Stimulated activated memory B cell treated with anti-CD40 and anti-IgM and Interleukin-4, amounts not matched to agents 10 μg/mL and 1 μg/mL and 100 μg/mL, for 72 hours (primary cell): Measurements from ENCODE around the gene WWOX.

Experiments
- ATAC-seq: fragments of 150-1000 bp; cut with Tn5 transposase; 2 replicates; pipeline ENCODE4 v1.10.0; 2021
- H3K27ac Mint-ChIP-seq: one replicate; pipeline ENCODE4 v1.8.0; 2022; ENCODE audit warnings: mild to moderate bottlenecking, mixed read lengths
- H3K27me3 Mint-ChIP-seq: one replicate; pipeline ENCODE4 v1.8.0; 2022; ENCODE audit warnings: mixed read lengths
- H3K36me3 Mint-ChIP-seq: one replicate; pipeline ENCODE4 v1.8.0; 2022; ENCODE audit warnings: mixed read lengths
- H3K4me1 Mint-ChIP-seq: one replicate; pipeline ENCODE4 v1.8.0; 2022; ENCODE audit warnings: mixed read lengths
- H3K4me3 Mint-ChIP-seq: one replicate; pipeline ENCODE4 v1.8.0; 2022; ENCODE audit warnings: mild to moderate bottlenecking, moderate library complexity, mixed read lengths
- H3K9me3 Mint-ChIP-seq: one replicate; pipeline ENCODE4 v1.8.0; 2022; ENCODE audit warnings: mixed read lengths

The WWOX gene

DNA sequence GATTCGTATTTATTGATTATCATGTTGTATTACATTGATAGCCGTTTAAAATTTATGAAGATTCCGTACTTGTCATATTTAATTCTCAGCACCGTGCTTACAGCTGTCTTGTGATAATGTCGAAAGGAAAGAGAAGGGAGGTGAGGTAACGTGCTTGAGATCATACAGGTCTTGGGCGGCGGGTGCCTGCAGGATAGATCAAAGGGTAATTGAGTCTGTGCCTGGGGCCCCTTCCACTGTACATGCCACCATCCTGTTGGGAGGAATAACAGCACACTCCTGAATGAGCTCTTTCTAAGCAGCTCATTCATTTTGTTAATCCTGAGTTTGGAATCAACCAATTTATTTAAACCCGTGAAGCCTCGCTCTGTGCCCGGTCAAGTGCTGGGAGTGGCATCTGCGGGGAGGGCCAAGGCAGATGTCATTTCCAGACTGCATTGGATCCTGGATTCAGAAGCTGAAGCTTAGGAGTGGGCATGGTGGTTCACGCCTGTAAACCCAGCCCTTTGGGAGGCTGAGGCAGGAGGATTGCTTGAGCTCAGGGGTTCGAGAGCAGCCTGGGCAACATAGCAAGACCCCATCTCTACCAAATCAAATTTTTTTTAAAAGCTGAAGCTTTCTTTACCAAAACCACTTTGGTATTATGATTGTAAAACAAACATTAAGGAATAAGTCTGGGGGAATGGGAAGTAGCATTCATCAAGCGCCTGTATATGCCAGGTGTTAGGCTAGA lies 25.8 kb downstream of the WWOX start:
- no peak for ATAC-seq
- peaks cover 24% of the 10 kb centered on the region for H3K36me3 Mint-ChIP-seq
- H3K4me1 Mint-ChIP-seq, result peaks cover 7% of the 10 kb centered on the region
- H3K27ac Mint-ChIP-seq, result no peak overlapping the region
- peaks cover 4% of the 10 kb centered on the region for H3K9me3 Mint-ChIP-seq
- H3K27me3 Mint-ChIP-seq, result no peaks in the 10 kb centered on the region
- no peak overlapping the region for H3K4me3 Mint-ChIP-seq

DNA sequence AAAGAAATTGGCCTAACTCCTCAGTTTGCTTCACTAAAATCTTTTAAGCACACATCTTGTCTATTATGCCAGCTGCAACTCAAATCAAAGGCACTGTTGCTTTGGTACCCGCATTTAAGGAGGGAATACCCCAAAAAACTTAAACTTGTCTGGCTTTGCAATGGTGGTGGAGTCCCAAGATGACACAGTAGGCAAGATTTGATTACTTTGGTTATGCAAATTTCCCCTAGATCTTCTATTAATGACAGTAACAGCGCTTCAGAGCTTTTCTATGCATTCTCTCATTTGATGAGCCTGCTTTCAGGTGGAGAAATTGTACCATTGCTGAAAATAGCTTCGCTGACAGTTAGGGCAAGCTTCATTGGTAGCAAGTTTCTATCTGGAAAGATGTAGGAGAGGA lies 27.2 kb downstream of the WWOX start:
- peaks cover 28% of the 10 kb centered on the region for H3K36me3 Mint-ChIP-seq
- H3K27ac Mint-ChIP-seq, result no peak overlapping the region
- peaks cover 7% of the 10 kb centered on the region for H3K9me3 Mint-ChIP-seq
- no peak for ATAC-seq
- H3K4me1 Mint-ChIP-seq, result peaks cover 7% of the 10 kb centered on the region
- no peak overlapping the region for H3K4me3 Mint-ChIP-seq
- H3K27me3 Mint-ChIP-seq, result no peaks in the 10 kb centered on the region

GRCh38 chr16:78127130-78127529 lies 27.7 kb downstream of the WWOX start:
- no peak for ATAC-seq
- Mint-ChIP-seq H3K4me3 (no peak overlapping the region), H3K27ac (no peak overlapping the region), H3K4me1 (peaks cover 7% of the 10 kb centered on the region), H3K27me3 (no peaks in the 10 kb centered on the region), H3K9me3 (peaks cover 7% of the 10 kb centered on the region), H3K36me3 (peaks cover 30% of the 10 kb centered on the region)

- Mint-ChIP-seq H3K4me1 (no peaks in the 10 kb centered on the region), H3K27ac (no peak overlapping the region)
These were observed 29.5 kb downstream of the WWOX start for GRCh38 chr16:78128913-78129312.

GRCh38 chr16:78129349-78129748 lies 29.9 kb downstream of the WWOX start:
- Mint-ChIP-seq H3K9me3 (peaks cover 7% of the 10 kb centered on the region), H3K36me3 (peaks cover 38% of the 10 kb centered on the region), H3K27me3 (no peaks in the 10 kb centered on the region), H3K4me3 (no peak overlapping the region), H3K4me1 (no peaks in the 10 kb centered on the region), H3K27ac (no peak overlapping the region)
- no peak for ATAC-seq

More at GRCh38 chr16:78128913-78129312, 29.5 kb downstream of the WWOX start:
- H3K9me3 Mint-ChIP-seq, result peaks cover 7% of the 10 kb centered on the region
- no peak for ATAC-seq
- no peaks in the 10 kb centered on the region for H3K27me3 Mint-ChIP-seq
- peaks cover 38% of the 10 kb centered on the region for H3K36me3 Mint-ChIP-seq
- no peak overlapping the region for H3K4me3 Mint-ChIP-seq

GRCh38 chr16:78130083-78130608 lies 30.7 kb downstream of the WWOX start:
- Mint-ChIP-seq H3K36me3 (peaks cover 37% of the 10 kb centered on the region), H3K4me1 (peaks cover 4% of the 10 kb centered on the region), H3K4me3 (no peak overlapping the region), H3K9me3 (peaks cover 7% of the 10 kb centered on the region), H3K27me3 (no peaks in the 10 kb centered on the region), H3K27ac (no peak overlapping the region)
- ATAC-seq, result no peak

GRCh38 chr16:78130950-78131349 lies 31.5 kb downstream of the WWOX start:
- Mint-ChIP-seq H3K36me3 (peaks cover 37% of the 10 kb centered on the region), H3K4me3 (no peak overlapping the region), H3K27ac (no peak overlapping the region), H3K4me1 (peaks cover 4% of the 10 kb centered on the region), H3K9me3 (peaks cover 7% of the 10 kb centered on the region), H3K27me3 (no peaks in the 10 kb centered on the region)
- ATAC-seq, result no peak

GRCh38 chr16:78133919-78134318 lies 34.5 kb downstream of the WWOX start:
- Mint-ChIP-seq H3K4me1 (peaks cover 20% of the 10 kb centered on the region), H3K27me3 (no peaks in the 10 kb centered on the region), H3K9me3 (peaks cover 7% of the 10 kb centered on the region), H3K36me3 (peaks cover 33% of the 10 kb centered on the region), H3K27ac (no peak overlapping the region), H3K4me3 (no peak overlapping the region)
- no peak for ATAC-seq

DNA sequence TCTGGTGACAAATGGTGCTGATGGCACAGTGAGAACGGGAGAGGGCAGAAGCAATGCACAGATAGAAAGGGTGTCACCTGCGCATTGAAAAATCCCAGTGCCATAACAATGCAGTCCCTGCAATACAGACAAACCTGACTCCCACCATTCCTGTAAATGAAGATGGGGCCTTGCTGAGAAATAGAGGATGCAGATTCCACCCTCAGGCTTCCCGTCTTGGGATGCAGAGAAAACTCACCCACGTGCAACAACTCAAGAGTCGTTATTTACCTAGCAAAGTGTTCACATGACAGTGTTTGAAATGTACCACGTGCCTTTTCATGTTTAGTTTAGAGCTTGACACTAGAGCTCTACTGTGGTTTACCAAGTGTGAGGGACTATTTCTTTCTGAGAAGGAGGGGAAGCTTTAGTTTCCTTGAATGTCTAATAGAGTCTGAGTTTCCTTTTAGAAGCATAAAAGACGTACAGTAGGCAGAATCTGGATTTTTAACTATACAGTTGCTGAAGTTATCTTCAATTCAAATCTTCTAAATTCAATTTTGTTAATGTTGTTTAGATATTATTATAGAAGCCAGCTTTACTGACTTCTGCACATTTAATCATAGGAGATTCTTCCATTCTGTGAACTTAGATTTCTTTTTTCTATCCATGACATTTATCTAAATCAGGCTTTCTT lies 35.6 kb downstream of the WWOX start:
- no peak overlapping the region for H3K4me3 Mint-ChIP-seq
- no peak overlapping the region for H3K27ac Mint-ChIP-seq
- H3K27me3 Mint-ChIP-seq, result no peaks in the 10 kb centered on the region
- no peak for ATAC-seq
- peaks cover 4% of the 10 kb centered on the region for H3K9me3 Mint-ChIP-seq
- peaks cover 20% of the 10 kb centered on the region for H3K4me1 Mint-ChIP-seq
- peaks cover 22% of the 10 kb centered on the region for H3K36me3 Mint-ChIP-seq

GRCh38 chr16:78137179-78137578 lies 37.7 kb downstream of the WWOX start:
- Mint-ChIP-seq H3K4me1 (peaks cover 20% of the 10 kb centered on the region), H3K4me3 (no peak overlapping the region), H3K27me3 (no peaks in the 10 kb centered on the region), H3K36me3 (peaks cover 13% of the 10 kb centered on the region), H3K27ac (no peak overlapping the region), H3K9me3 (no peaks in the 10 kb centered on the region)
- no peak for ATAC-seq

DNA sequence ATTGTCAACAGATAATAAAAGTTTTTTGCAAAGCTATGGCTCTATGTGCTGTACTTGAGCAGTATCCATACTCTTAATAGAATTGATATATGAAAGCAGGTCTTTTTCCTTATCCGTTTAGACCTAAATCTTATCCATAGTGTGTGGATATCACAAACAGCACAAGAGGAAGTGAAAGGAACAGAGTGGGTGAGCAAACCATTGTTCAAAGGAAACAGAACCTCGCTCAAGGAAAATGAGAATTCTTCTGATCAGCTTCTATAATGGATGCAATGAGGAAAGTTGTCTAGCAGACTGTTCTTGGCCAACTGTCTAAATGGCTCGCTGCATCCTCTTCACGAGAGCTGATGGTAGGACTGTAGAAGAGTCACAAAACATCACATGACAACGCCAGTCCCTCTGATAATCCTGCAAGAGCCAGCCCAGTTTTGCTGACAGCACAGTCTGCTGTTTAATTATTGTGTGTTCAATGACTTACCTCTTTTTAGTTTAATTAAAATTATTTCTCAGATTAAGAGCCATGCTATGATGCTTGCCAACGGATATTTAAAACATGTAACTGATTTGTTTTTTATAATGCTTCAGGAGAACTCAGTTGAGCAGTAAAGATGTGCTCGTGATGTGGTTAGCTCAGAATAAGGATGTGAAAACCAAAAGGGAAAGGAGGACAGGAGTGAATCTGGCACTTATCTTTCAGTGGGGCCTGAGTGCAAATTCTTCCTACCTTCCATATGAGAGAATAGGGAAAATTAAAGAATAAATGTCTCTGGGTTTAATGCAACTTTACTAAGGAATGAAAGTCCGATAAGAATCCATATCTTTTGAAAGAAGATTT lies 38.5 kb downstream of the WWOX start:
- no peaks in the 10 kb centered on the region for H3K9me3 Mint-ChIP-seq
- H3K4me3 Mint-ChIP-seq, result no peak overlapping the region
- no peaks in the 10 kb centered on the region for H3K27me3 Mint-ChIP-seq
- ATAC-seq, result peak; percentile 74
- H3K27ac Mint-ChIP-seq, result no peak overlapping the region
- H3K36me3 Mint-ChIP-seq, result peaks cover 6% of the 10 kb centered on the region
- peaks cover 20% of the 10 kb centered on the region for H3K4me1 Mint-ChIP-seq

GRCh38 chr16:78140818-78141466 lies 41.5 kb downstream of the WWOX start:
- Mint-ChIP-seq H3K27ac (no peak overlapping the region), H3K4me1 (peaks cover 16% of the 10 kb centered on the region), H3K9me3 (no peaks in the 10 kb centered on the region), H3K27me3 (no peaks in the 10 kb centered on the region), H3K4me3 (no peak overlapping the region), H3K36me3 (peaks cover 6% of the 10 kb centered on the region)
- no peak for ATAC-seq

DNA sequence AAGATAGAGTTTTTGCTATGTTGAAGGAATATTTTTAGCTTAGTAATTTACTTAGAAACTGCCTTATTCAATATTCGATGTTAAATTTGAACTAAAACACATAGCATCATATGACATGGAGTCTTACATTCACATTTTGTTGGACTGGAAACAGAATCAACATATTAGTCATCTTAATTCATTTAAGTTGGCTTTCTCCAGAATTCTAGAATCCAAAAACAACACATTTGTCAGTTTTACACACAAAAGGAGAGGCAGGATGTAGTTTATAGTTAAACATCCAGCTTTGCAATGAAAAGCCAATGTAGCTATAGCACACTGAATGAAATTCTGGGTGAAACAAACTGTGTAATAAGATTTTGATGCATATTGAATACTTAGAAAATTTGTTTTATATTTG lies 43.3 kb downstream of the WWOX start:
- peaks cover 6% of the 10 kb centered on the region for H3K36me3 Mint-ChIP-seq
- H3K9me3 Mint-ChIP-seq, result no peaks in the 10 kb centered on the region
- H3K27me3 Mint-ChIP-seq, result no peaks in the 10 kb centered on the region
- ATAC-seq, result no peak
- peaks cover 10% of the 10 kb centered on the region for H3K4me1 Mint-ChIP-seq
- no peak overlapping the region for H3K27ac Mint-ChIP-seq
- H3K4me3 Mint-ChIP-seq, result no peak overlapping the region

- Mint-ChIP-seq H3K27ac (no peak overlapping the region), H3K27me3 (no peaks in the 10 kb centered on the region), H3K4me3 (no peak overlapping the region), H3K36me3 (peaks cover 6% of the 10 kb centered on the region), H3K9me3 (no peaks in the 10 kb centered on the region), H3K4me1 (no peaks in the 10 kb centered on the region)
- ATAC-seq, result no peak
These were observed 47.4 kb downstream of the WWOX start for GRCh38 chr16:78146807-78147206.

DNA sequence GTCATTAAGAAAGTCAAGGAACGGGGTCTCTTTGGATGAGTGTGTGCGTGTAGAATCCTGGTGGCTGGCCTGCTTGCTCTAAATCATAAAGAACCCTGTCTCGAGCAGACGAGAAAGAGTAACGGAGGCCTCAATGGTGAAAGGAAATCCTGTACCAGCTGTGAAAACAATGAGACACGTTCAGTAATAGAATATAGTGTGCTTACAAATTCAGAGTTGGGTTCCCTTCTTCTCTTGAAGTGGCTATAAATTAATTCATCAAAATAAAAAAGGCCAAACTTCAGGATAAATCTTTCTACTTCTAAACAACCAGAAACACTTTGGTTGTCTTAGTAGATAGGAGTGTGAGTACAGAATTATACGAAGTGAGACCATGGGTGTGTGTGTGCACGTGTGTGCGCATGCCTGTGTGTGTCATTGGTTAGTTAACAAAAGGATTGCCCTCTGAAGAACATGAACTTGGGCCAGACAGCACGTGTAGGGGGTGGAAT lies 48.5 kb downstream of the WWOX start:
- peaks cover 6% of the 10 kb centered on the region for H3K36me3 Mint-ChIP-seq
- H3K9me3 Mint-ChIP-seq, result no peaks in the 10 kb centered on the region
- H3K4me1 Mint-ChIP-seq, result no peaks in the 10 kb centered on the region
- no peaks in the 10 kb centered on the region for H3K27me3 Mint-ChIP-seq
- ATAC-seq, result no peak
- no peak overlapping the region for H3K4me3 Mint-ChIP-seq
- no peak overlapping the region for H3K27ac Mint-ChIP-seq
